ENCODE data around the gene DAG1.

The DAG1 gene

DNA sequence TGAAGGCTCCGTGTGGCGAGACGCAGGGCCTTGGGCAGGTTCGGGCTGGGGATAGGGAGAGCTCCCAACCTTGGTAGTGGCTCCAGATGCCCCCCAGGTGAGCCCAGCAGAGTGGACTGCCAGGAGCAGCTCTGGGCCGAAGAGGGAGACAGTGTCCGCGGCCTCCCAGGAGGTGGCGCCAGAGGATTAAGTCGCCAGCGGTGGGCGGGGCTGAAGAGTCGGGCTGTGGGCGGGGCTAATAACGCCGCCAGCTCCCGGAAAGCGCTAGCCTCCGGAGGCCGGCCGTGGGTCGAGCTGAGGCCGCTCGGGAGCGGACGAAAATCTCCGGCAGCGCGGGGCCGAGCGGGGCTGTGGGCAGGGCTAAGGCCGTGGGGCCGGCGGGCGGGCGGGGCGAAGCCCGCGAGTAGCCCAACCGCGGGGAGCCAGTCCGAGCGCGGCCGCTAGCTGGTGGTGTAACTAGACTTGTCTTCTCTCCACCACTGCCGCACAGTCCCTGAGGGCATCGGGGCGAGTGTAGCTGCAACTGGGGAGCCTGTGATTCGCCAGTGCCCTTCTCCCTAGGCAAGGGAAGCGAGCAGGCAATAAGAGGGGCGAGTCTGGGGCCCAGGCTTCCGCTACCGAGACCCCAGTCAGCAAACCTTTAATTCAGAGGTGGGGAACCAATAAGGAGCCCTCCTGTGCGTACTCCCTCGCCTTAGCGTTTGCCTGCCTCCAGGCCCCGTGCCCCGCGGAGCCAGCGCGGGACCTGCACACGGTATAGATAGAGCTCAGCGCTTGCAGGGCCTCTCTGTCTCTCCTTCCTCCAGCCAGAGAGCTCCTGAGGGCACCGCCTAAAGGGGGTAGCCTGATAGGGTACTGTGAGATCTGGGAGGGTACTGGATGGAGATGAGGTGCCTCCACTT lies 69.8 kb downstream of the DAG1 start:
- peak; percentile 84 for DNase-seq (ENCODE audit: insufficient read length, low spot score)
- FAIRE-seq: peak; percentile 94
- no peak for TF ChIP-seq PAX5 (IDR thresholded peaks at IDR 0.05; ENCODE audit: insufficient read depth, low read length, severe bottlenecking)
- no peak for TF ChIP-seq SPI1 (IDR thresholded peaks at IDR 0.05; ENCODE audit: low read depth, low read length)
- TF ChIP-seq TAF1 (IDR thresholded peaks at IDR 0.05; ENCODE audit: low read depth, low read length): no peak

DNA sequence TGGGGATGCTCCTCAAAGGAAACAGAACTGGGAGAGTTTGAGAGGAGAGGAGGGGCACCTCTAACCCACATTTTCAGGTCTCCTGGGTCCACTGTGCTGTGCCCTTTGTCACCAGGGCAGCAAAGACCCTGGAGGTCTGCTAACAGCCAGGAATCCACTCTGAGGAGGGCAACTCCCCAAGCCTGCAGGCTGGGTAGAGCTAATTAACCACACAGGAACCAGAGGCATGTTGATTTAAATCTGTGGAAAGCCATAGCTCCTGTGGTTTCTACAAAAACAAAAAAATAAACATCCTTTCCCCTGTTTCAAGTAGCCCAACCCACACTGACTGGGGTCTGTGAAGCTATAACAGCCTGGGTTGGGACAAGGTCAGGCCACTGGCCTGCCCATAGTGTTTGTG lies 82.0 kb downstream of the DAG1 start:
- no peak for DNase-seq (ENCODE audit: insufficient read length, low spot score)
- FAIRE-seq: no peak
- TF ChIP-seq TAF1 (IDR thresholded peaks at IDR 0.05; ENCODE audit: low read depth, low read length) (no peak), POU2F2 (IDR thresholded peaks at IDR 0.05; ENCODE audit: low read depth, low read length) (no peak), POLR2A (IDR thresholded peaks at IDR 0.05; ENCODE audit: low read depth, low read length) (no peak), PAX5 (IDR thresholded peaks at IDR 0.05; ENCODE audit: insufficient read depth, low read length, severe bottlenecking) (no peak), SPI1 (IDR thresholded peaks at IDR 0.05; ENCODE audit: low read depth, low read length) (no peak), POLR2AphosphoS5 (IDR thresholded peaks at IDR 0.05; ENCODE audit: low read depth, low read length) (no peak)

DNA sequence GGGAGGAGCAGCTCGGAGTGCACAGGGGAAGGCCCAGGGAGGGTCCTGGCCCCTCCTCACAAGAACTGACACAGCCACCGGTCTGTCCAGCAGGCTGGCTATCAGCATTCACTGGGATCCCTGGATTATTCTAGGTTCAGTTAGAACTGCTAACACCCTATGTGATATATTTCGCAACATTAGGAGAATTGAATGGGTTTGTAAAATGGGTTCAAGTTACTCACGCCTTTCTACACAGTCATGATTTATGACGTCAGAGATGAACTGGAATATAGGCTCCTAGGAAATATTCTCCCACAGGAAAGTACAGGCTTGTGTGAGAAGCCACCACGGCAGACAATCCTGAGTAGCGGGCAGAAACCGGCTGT lies 83.2 kb downstream of the DAG1 start:
- DNase-seq (ENCODE audit: insufficient read length, low spot score) (no peak), FAIRE-seq (no peak)
- TF ChIP-seq POU2F2 (IDR thresholded peaks at IDR 0.05; ENCODE audit: low read depth, low read length) (no peak), POLR2AphosphoS5 (IDR thresholded peaks at IDR 0.05; ENCODE audit: low read depth, low read length) (no peak), TAF1 (IDR thresholded peaks at IDR 0.05; ENCODE audit: low read depth, low read length) (no peak), PAX5 (IDR thresholded peaks at IDR 0.05; ENCODE audit: insufficient read depth, low read length, severe bottlenecking) (no peak), SPI1 (IDR thresholded peaks at IDR 0.05; ENCODE audit: low read depth, low read length) (no peak), POLR2A (IDR thresholded peaks at IDR 0.05; ENCODE audit: low read depth, low read length) (no peak)

DNA sequence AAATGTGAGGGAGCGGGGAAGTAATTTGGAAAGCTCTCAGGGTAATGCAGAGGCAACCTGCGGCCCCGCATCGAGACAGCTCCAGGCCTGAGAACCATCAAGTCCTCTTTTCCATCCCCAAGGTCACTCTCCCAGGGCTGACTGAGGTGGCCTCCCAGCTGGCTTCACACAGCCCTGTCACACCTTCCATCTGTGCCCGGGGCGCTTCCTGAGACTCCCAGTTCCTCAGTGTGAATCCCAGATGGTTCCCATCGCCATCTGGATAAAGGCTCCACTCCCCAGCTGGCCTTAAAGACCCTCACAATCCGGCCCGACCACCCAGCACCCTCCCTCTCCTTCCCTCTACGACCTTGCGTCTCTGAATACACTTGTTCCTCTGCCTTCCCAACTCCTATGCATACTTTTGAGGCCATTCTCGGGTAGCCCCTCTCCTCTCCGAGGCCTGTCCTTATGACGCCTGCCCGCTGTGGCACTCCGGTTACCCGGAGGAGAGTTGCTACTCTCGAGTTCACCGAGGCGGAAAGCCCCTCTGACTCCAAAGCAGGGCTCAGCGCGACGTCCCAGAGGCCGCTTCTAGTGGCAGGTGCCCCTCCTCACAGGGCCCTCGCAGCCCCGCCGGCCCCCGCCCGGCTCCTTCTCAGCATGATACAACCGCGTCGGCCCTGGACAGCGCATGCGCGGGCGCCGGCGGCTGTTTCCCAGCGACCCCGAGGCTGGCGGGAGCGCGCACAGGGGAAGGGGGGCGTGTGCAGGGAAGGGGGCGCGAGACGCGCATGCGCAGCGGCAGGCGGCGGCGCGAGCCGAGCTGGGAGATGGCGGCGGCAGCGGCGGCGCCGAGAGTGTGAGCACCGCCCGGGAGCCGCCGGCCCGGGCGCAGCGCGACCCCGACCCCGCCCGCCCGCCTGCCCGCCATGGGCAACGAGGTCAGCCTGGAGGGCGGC lies 83.9 kb downstream of the DAG1 start, which contains the start of gene BSN:
TSS of gene BSN (plus strand) at position 786 of the 941 bp plus-strand sequence. CDS start at position 912, 126 bp downstream.
- no peak for TF ChIP-seq PAX5 (IDR thresholded peaks at IDR 0.05; ENCODE audit: insufficient read depth, low read length, severe bottlenecking)
- no peak for TF ChIP-seq TAF1 (IDR thresholded peaks at IDR 0.05; ENCODE audit: low read depth, low read length)
- TF ChIP-seq POLR2AphosphoS5 (IDR thresholded peaks at IDR 0.05; ENCODE audit: low read depth, low read length): no peak
- TF ChIP-seq POU2F2 (IDR thresholded peaks at IDR 0.05; ENCODE audit: low read depth, low read length): no peak
- no peak for TF ChIP-seq SPI1 (IDR thresholded peaks at IDR 0.05; ENCODE audit: low read depth, low read length)
- no peak for TF ChIP-seq POLR2A (IDR thresholded peaks at IDR 0.05; ENCODE audit: low read depth, low read length)
- DNase-seq (ENCODE audit: insufficient read length, low spot score) (peak; percentile 99), FAIRE-seq (peak; percentile 97)

DNA sequence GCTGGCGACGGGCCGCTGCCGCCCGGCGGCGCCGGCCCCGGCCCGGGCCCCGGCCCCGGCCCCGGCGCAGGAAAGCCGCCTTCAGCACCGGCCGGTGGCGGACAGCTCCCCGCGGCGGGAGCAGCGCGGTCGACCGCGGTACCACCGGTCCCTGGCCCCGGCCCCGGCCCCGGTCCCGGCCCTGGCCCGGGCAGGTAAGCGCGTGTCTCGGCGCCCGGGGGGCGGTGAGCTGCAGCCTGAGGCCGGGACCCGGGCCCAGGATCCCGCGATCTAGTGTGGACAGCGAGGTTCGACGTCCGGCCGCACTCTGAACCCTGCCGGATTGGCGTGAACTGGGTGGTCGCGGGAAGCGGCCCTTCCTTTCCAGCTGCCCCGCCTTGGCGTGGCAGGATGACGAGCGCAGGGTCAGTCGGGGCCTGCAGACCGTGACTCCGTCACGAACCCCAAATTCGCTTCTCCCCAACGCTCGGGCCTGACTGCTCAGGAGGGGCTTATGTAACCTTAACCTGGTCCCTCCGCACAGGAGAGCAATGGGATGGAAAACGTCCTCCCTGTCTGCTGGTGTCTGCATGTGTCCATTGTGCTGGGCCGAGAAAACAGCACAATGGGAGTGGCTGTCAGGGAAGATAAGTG lies 84.7 kb downstream of the DAG1 start:
- no peak for TF ChIP-seq POU2F2 (IDR thresholded peaks at IDR 0.05; ENCODE audit: low read depth, low read length)
- no peak for TF ChIP-seq SPI1 (IDR thresholded peaks at IDR 0.05; ENCODE audit: low read depth, low read length)
- no peak for TF ChIP-seq PAX5 (IDR thresholded peaks at IDR 0.05; ENCODE audit: insufficient read depth, low read length, severe bottlenecking)
- no peak for TF ChIP-seq POLR2A (IDR thresholded peaks at IDR 0.05; ENCODE audit: low read depth, low read length)
- no peak for TF ChIP-seq TAF1 (IDR thresholded peaks at IDR 0.05; ENCODE audit: low read depth, low read length)
- TF ChIP-seq POLR2AphosphoS5 (IDR thresholded peaks at IDR 0.05; ENCODE audit: low read depth, low read length): no peak
- no peak for FAIRE-seq
- peak; percentile 68 for DNase-seq (ENCODE audit: insufficient read length, low spot score)

DNA sequence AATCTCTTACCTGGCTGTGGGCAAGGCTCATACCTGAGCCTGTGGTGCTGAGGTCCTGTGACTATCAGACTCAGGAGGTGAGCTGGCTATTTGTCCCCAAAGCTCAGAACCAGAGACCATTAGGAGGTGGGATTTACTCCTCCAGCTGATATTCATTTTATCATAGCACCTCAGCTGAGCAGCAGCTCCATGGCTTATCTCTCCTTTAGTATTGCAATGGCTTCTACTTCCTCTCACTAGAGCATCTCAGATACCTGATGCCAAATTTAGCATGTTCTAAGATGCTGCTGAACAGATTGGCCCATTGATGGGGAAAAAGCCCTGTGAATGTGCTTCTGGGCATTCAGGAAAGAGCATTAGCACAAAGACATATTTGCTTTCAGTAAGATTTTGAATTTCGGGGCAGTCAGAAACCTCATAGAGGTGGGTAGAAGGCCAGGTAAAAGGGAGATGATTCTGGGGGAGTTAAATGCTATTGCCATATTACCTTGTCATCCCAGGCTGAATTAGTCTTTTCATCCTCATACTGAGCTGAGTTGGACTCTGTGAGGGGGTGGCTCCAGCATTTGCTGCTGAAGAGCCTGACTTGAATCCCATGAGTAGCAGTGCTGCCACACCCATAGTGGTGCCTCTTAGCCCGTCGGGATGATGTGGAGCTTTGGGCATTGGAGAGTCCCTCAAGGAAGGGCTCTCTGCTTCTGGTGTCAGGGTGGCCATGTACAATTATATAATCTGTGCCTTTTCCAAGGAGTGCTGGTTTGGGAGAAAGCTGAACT lies 86.6 kb downstream of the DAG1 start:
- no peak for DNase-seq (ENCODE audit: insufficient read length, low spot score)
- TF ChIP-seq SPI1 (IDR thresholded peaks at IDR 0.05; ENCODE audit: low read depth, low read length): no peak
- no peak for TF ChIP-seq POLR2A (IDR thresholded peaks at IDR 0.05; ENCODE audit: low read depth, low read length)
- no peak for TF ChIP-seq POU2F2 (IDR thresholded peaks at IDR 0.05; ENCODE audit: low read depth, low read length)
- TF ChIP-seq TAF1 (IDR thresholded peaks at IDR 0.05; ENCODE audit: low read depth, low read length): no peak
- TF ChIP-seq PAX5 (IDR thresholded peaks at IDR 0.05; ENCODE audit: insufficient read depth, low read length, severe bottlenecking): no peak
- no peak for TF ChIP-seq POLR2AphosphoS5 (IDR thresholded peaks at IDR 0.05; ENCODE audit: low read depth, low read length)
- no peak for FAIRE-seq

DNA sequence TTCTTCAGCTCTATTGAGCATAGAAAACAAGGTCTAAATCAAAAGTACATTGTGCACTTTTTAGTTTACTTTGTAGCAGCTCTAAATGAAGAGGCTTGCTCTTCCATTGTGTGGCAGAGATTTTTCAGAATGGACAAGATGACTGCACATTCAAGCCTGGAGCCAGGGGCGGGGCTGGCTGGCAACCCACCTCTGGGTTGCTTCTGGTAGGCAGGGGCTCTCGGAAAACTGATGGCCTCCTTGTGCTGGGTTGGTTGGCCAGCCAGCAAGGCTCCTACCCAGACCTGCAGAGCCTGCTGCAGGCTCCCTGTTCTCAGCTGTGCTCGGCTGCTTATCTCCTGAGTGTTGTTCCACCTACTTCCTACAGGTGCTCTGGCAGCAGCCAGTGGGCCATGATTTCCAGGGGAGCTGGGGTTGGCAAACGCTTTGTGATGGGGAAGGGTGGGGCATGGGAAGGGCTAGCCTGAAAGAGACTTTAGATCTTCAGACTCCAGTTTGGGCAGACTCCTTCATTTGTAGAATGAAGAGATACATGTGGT lies 93.0 kb downstream of the DAG1 start:
- DNase-seq (ENCODE audit: insufficient read length, low spot score) (no peak), FAIRE-seq (no peak)
- TF ChIP-seq POLR2AphosphoS5 (IDR thresholded peaks at IDR 0.05; ENCODE audit: low read depth, low read length) (no peak), TAF1 (IDR thresholded peaks at IDR 0.05; ENCODE audit: low read depth, low read length) (no peak), SPI1 (IDR thresholded peaks at IDR 0.05; ENCODE audit: low read depth, low read length) (no peak), POLR2A (IDR thresholded peaks at IDR 0.05; ENCODE audit: low read depth, low read length) (no peak), PAX5 (IDR thresholded peaks at IDR 0.05; ENCODE audit: insufficient read depth, low read length, severe bottlenecking) (no peak), POU2F2 (IDR thresholded peaks at IDR 0.05; ENCODE audit: low read depth, low read length) (no peak)

DNA sequence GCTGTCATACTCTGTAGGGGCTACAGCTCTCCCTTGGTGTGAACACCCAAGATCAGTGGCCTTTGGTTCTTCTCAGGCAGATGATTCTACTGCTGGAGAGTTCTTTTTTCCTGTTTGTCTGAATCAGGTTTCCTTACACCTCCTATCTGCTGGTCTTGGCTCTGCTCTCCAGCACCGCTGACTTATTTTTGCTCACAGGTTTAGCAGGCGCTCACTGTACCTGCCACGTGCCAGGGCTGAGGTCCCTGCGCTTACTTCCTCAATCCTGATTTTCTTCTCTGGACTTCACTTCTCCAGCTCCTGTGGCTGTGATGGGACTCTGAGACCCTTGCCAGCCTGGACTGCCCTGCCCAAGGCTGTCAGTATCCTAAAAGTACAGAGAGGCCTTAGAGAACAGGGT lies 93.7 kb downstream of the DAG1 start:
- DNase-seq (ENCODE audit: insufficient read length, low spot score) (no peak), FAIRE-seq (no peak)
- TF ChIP-seq TAF1 (IDR thresholded peaks at IDR 0.05; ENCODE audit: low read depth, low read length) (no peak), POLR2A (IDR thresholded peaks at IDR 0.05; ENCODE audit: low read depth, low read length) (no peak), SPI1 (IDR thresholded peaks at IDR 0.05; ENCODE audit: low read depth, low read length) (no peak), PAX5 (IDR thresholded peaks at IDR 0.05; ENCODE audit: insufficient read depth, low read length, severe bottlenecking) (no peak), POU2F2 (IDR thresholded peaks at IDR 0.05; ENCODE audit: low read depth, low read length) (no peak), POLR2AphosphoS5 (IDR thresholded peaks at IDR 0.05; ENCODE audit: low read depth, low read length) (no peak)
